Measurements from ENCODE around the gene CD93. TPM values are rescaled to one million over a fixed set of nuclear protein-coding genes. Genes with fewer than 3 reads are reported as not detected.

The CD93 gene
- total RNA-seq, 1 donor from 2014 or later, result under 0.01 TPM

- no peak for TF ChIP-seq CTCF (IDR thresholded peaks at IDR 0.05; ENCODE audit: insufficient read depth, low read length, severe bottlenecking)
- DNase-seq (ENCODE audit: low read depth) (no peak), FAIRE-seq (no peak)
- H3K27me3 ChIP-seq (ENCODE audit: control insufficient read depth, insufficient read depth, low read length), result no peaks in the 10 kb centered on the region
- no peak overlapping the region for H3K4me3 ChIP-seq (ENCODE audit: low read depth, low read length)
- no peaks in the 10 kb centered on the region for H3K36me3 ChIP-seq (ENCODE audit: control insufficient read depth, insufficient read depth, low read length)
These were observed 40.3 kb upstream of the CD93 start for GRCh38 chr20:23126281-23127061.

- no peak for DNase-seq (ENCODE audit: low read depth)
- no peak for TF ChIP-seq CTCF (IDR thresholded peaks at IDR 0.05; ENCODE audit: insufficient read depth, low read length, severe bottlenecking)
- no peak for FAIRE-seq
- H3K36me3 ChIP-seq (ENCODE audit: control insufficient read depth, insufficient read depth, low read length), result no peaks in the 10 kb centered on the region
- no peak overlapping the region for H3K4me3 ChIP-seq (ENCODE audit: low read depth, low read length)
- no peaks in the 10 kb centered on the region for H3K27me3 ChIP-seq (ENCODE audit: control insufficient read depth, insufficient read depth, low read length)
These were observed 39.6 kb upstream of the CD93 start for GRCh38 chr20:23125625-23126191.

GRCh38 chr20:23125159-23125558 is 39.0 kb upstream of the CD93 start:
- Histone ChIP-seq H3K4me3 (ENCODE audit: low read depth, low read length) (no peak overlapping the region), H3K27me3 (ENCODE audit: control insufficient read depth, insufficient read depth, low read length) (no peaks in the 10 kb centered on the region), H3K36me3 (ENCODE audit: control insufficient read depth, insufficient read depth, low read length) (no peaks in the 10 kb centered on the region)
- FAIRE-seq (no peak), DNase-seq (ENCODE audit: low read depth) (no peak)
- no peak for TF ChIP-seq CTCF (IDR thresholded peaks at IDR 0.05; ENCODE audit: insufficient read depth, low read length, severe bottlenecking)

- FAIRE-seq, result no peak
- TF ChIP-seq CTCF (IDR thresholded peaks at IDR 0.05; ENCODE audit: insufficient read depth, low read length, severe bottlenecking), result no peak
- no peaks in the 10 kb centered on the region for H3K27me3 ChIP-seq (ENCODE audit: control insufficient read depth, insufficient read depth, low read length)
These were observed 37.8 kb upstream of the CD93 start for GRCh38 chr20:23123886-23124285.

GRCh38 chr20:23122796-23123655 is 36.9 kb upstream of the CD93 start:
- DNase-seq (ENCODE audit: low read depth) (no peak), FAIRE-seq (no peak)
- H3K27me3 ChIP-seq (ENCODE audit: control insufficient read depth, insufficient read depth, low read length), result no peaks in the 10 kb centered on the region
- no peak for TF ChIP-seq CTCF (IDR thresholded peaks at IDR 0.05; ENCODE audit: insufficient read depth, low read length, severe bottlenecking)
- H3K36me3 ChIP-seq (ENCODE audit: control insufficient read depth, insufficient read depth, low read length), result no peaks in the 10 kb centered on the region
- H3K4me3 ChIP-seq (ENCODE audit: low read depth, low read length), result no peak overlapping the region

More at GRCh38 chr20:23123886-23124285, 37.8 kb upstream of the CD93 start:
- H3K36me3 ChIP-seq (ENCODE audit: control insufficient read depth, insufficient read depth, low read length), result no peaks in the 10 kb centered on the region
- no peak overlapping the region for H3K4me3 ChIP-seq (ENCODE audit: low read depth, low read length)
- DNase-seq (ENCODE audit: low read depth), result peak; percentile 81

Measured in bronchial epithelial cell (primary cell).